IMR-90 (cell line): Measurements from ENCODE around the gene CD93.

Experiments
- BHLHE40 ChIP-seq: fragments of 150-350 bp; IDR thresholded peaks from 2 replicates; pipeline ENCODE4 v1.6.1; 2016; ENCODE audit warnings: mild to moderate bottlenecking, low read depth, low read length
- CEBPB ChIP-seq: IDR thresholded peaks from 2 replicates; pipeline ENCODE4 v1.6.1; 2012; ENCODE audit warnings: low read depth, low read length, improper control_type of control experiment
- CTCF ChIP-seq: conservative IDR thresholded peaks from 2 replicates; pipeline ENCODE4 v1.5.1; 2012; ENCODE audit warnings: mild to moderate bottlenecking, low read depth, low read length, improper control_type of control experiment
- MXI1 ChIP-seq: IDR thresholded peaks from 2 replicates; pipeline ENCODE4 v1.6.1; 2012; ENCODE audit warnings: low read depth, mild to moderate bottlenecking, low read length, moderate library complexity, borderline replicate concordance
- NFE2L2 ChIP-seq: fragments of 150-350 bp; IDR thresholded peaks from 2 replicates; pipeline ENCODE4 v1.6.1; 2016; ENCODE audit warnings: low read depth, mild to moderate bottlenecking, low read length
- POLR2A ChIP-seq: IDR thresholded peaks from 2 replicates; pipeline ENCODE4 v1.6.1; 2012; ENCODE audit warnings: mild to moderate bottlenecking, low read depth, low read length
- RAD21 ChIP-seq: IDR thresholded peaks from 2 replicates; pipeline ENCODE4 v1.6.1; 2012; ENCODE audit warnings: low read length, improper control_type of control experiment
- RCOR1 ChIP-seq: IDR thresholded peaks from 2 replicates; pipeline ENCODE4 v1.6.1; 2012; ENCODE audit warnings: mild to moderate bottlenecking, low read length, improper control_type of control experiment; ENCODE audit not compliant: insufficient replicate concordance
- RFX5 ChIP-seq: IDR thresholded peaks from 2 replicates; pipeline ENCODE4 v1.8.0; 2012; ENCODE audit warnings: low read depth, mild to moderate bottlenecking, low read length, moderate library complexity
- SMC3 ChIP-seq: fragments of 150-350 bp; IDR thresholded peaks from 2 replicates; pipeline ENCODE4 v1.6.1; 2016; ENCODE audit warnings: low read depth, mild to moderate bottlenecking, antibody characterized with exemption, low read length, moderate library complexity
- USF2 ChIP-seq: fragments of 150-350 bp; IDR thresholded peaks from 2 replicates; pipeline ENCODE4 v1.6.1; 2017; ENCODE audit warnings: mild to moderate bottlenecking, antibody characterized with exemption, low read length, low read depth

- TF ChIP-seq CTCF (no peak), RAD21 (no peak), RFX5 (no peak), SMC3 (no peak), POLR2A (no peak), USF2 (no peak), NFE2L2 (no peak), RCOR1 (no peak), CEBPB (no peak), BHLHE40 (no peak), MXI1 (no peak)
These were observed 19.4 kb downstream of the CD93 start for GRCh38 chr20:23066772-23067171.
